Mesenchymal stem cell (in vitro differentiated cells and primary cell): ENCODE measurements around the gene GRIN3B. TPM values are rescaled to one million over a fixed set of nuclear protein-coding genes. Genes with fewer than 3 reads are reported as not detected.

Source experiments
- DNase-seq: peaks from one replicate; pipeline ENCODE4 v3.0.0-alpha.2; 2013
- H2AFZ ChIP-seq: one replicate; pipeline ENCODE4 v1.6.1; 2013; ENCODE audit warnings: low read depth, mild to moderate bottlenecking, control low read depth, inconsistent platforms, low read length, moderate library complexity
- H2AK5ac ChIP-seq: 2 replicates; pipeline ENCODE4 v1.6.1; 2013; ENCODE audit warnings: low read length, moderate library complexity, mild to moderate bottlenecking, inconsistent platforms; ENCODE audit not compliant: severe bottlenecking
- H2BK120ac ChIP-seq: one replicate; pipeline ENCODE4 v1.6.1; 2013; ENCODE audit warnings: low read depth, mild to moderate bottlenecking, inconsistent platforms, low read length, moderate library complexity
- H2BK12ac ChIP-seq, 2 experiments: one replicate each; pipeline ENCODE4 v1.6.1; 2013; ENCODE audit warnings: inconsistent platforms in 2 of 2, low read length in 2 of 2, mild to moderate bottlenecking in 2 of 2, moderate library complexity in 2 of 2, control low read depth in 1 of 2
- H2BK15ac ChIP-seq: one replicate; pipeline ENCODE4 v1.6.1; 2013; ENCODE audit warnings: mild to moderate bottlenecking, low read depth, inconsistent platforms; ENCODE audit not compliant: poor library complexity, severe bottlenecking
- H2BK5ac ChIP-seq: 2 replicates; pipeline ENCODE4 v1.6.1; 2013; ENCODE audit warnings: low read depth, mild to moderate bottlenecking, low read length, control low read depth, inconsistent platforms; ENCODE audit not compliant: poor library complexity, severe bottlenecking
- H3K14ac ChIP-seq, 2 experiments: one replicate each; pipeline ENCODE4 v1.6.1; 2013; ENCODE audit warnings: inconsistent platforms in 2 of 2, low read length in 2 of 2, control low read depth in 1 of 2, mild to moderate bottlenecking in 1 of 2, moderate library complexity in 1 of 2
- H3K18ac ChIP-seq, 2 experiments: one replicate each; pipeline ENCODE4 v1.6.1; 2013; ENCODE audit warnings: inconsistent platforms in 2 of 2, low read length in 2 of 2, control low read depth in 1 of 2, low read depth in 1 of 2, mild to moderate bottlenecking in 1 of 2
- H3K23ac ChIP-seq, 2 experiments: one replicate each; pipeline ENCODE4 v1.6.1; 2013; ENCODE audit warnings: inconsistent platforms in 2 of 2, low read length in 2 of 2, mild to moderate bottlenecking in 2 of 2, moderate library complexity in 2 of 2, control low read depth in 1 of 2
- H3K27ac ChIP-seq: 2 replicates; pipeline ENCODE4 v1.5.1; 2013; ENCODE audit warnings: mild to moderate bottlenecking, moderate library complexity, low read length, control low read depth, inconsistent platforms; ENCODE audit not compliant: poor library complexity, severe bottlenecking
- H3K27me3 ChIP-seq, 2 experiments: 2 replicates each; pipeline versions ENCODE4 v1.6.1 to v1.7.0; 2013; ENCODE audit warnings: low read length in 2 of 2, mild to moderate bottlenecking in 2 of 2, moderate library complexity in 2 of 2, control low read depth in 1 of 2, inconsistent platforms in 1 of 2; ENCODE audit not compliant: control insufficient read depth in 1 of 2, insufficient read depth in 1 of 2
- H3K36me3 ChIP-seq, 2 experiments: 2 replicates each; pipeline versions ENCODE4 v1.6.1 to v1.7.0; 2013; ENCODE audit warnings: low read length in 2 of 2, control low read depth in 1 of 2, inconsistent platforms in 1 of 2, low read depth in 1 of 2, mild to moderate bottlenecking in 1 of 2; ENCODE audit not compliant: insufficient read depth in 2 of 2, control insufficient read depth in 1 of 2
- H3K4ac ChIP-seq, 2 experiments: one replicate each; pipeline ENCODE4 v1.6.1; 2013; ENCODE audit warnings: inconsistent platforms in 2 of 2, low read length in 2 of 2, mild to moderate bottlenecking in 2 of 2, moderate library complexity in 2 of 2, control low read depth in 1 of 2, low read depth in 1 of 2
- H3K4me1 ChIP-seq: 2 replicates; pipeline ENCODE4 v1.6.1; 2013; ENCODE audit warnings: low read depth, low read length, control low read depth; ENCODE audit not compliant: control insufficient read depth, insufficient read depth
- H3K4me2 ChIP-seq: 2 replicates; pipeline ENCODE4 v1.6.1; 2013; ENCODE audit warnings: low read length, mild to moderate bottlenecking, inconsistent platforms; ENCODE audit not compliant: poor library complexity, severe bottlenecking
- H3K4me3 ChIP-seq, 2 experiments: 2 replicates each; pipeline versions ENCODE4 v1.5.1 to v1.7.0; 2013; ENCODE audit warnings: low read length in 2 of 2, mild to moderate bottlenecking in 2 of 2, control low read depth in 1 of 2, low read depth in 1 of 2; ENCODE audit not compliant: insufficient read depth in 1 of 2
- H3K79me1 ChIP-seq: replicated peaks from 2 replicates; pipeline ENCODE4 v1.6.1; 2013; ENCODE audit warnings: mild to moderate bottlenecking, control low read depth, low read length, inconsistent platforms; ENCODE audit not compliant: poor library complexity, severe bottlenecking
- H3K9ac ChIP-seq: 2 replicates; pipeline ENCODE4 v1.7.0; 2013; ENCODE audit warnings: mild to moderate bottlenecking, low read length, moderate library complexity
- H3K9me3 ChIP-seq: 2 replicates; pipeline ENCODE4 v1.7.0; 2013; ENCODE audit warnings: mild to moderate bottlenecking, low read length; ENCODE audit not compliant: control insufficient read depth
- H4K8ac ChIP-seq: one replicate; pipeline ENCODE4 v1.6.1; 2013; ENCODE audit warnings: inconsistent platforms, mild to moderate bottlenecking, low read length, moderate library complexity
- H4K91ac ChIP-seq: one replicate; pipeline ENCODE4 v1.6.1; 2013; ENCODE audit warnings: mild to moderate bottlenecking, low read length, inconsistent platforms
- WGBS: methylation state at CpG from one replicate; pipeline ENCODE4 v1.1.7; 2013; ENCODE audit warnings: mixed read lengths; 5-methylcytosine and 5-hydroxymethylcytosine counted together
- small RNA-seq: library from polyadenylated mRNA; stranded (forward); fragments of <200 nt; extraction: miRNeasy Mini kit (QIAGEN cat#:217004); gene quantifications from one replicate; pipeline ENCODE3, GENCODE V24; 2013; ENCODE audit warnings: low read depth

The GRIN3B gene

DNA sequence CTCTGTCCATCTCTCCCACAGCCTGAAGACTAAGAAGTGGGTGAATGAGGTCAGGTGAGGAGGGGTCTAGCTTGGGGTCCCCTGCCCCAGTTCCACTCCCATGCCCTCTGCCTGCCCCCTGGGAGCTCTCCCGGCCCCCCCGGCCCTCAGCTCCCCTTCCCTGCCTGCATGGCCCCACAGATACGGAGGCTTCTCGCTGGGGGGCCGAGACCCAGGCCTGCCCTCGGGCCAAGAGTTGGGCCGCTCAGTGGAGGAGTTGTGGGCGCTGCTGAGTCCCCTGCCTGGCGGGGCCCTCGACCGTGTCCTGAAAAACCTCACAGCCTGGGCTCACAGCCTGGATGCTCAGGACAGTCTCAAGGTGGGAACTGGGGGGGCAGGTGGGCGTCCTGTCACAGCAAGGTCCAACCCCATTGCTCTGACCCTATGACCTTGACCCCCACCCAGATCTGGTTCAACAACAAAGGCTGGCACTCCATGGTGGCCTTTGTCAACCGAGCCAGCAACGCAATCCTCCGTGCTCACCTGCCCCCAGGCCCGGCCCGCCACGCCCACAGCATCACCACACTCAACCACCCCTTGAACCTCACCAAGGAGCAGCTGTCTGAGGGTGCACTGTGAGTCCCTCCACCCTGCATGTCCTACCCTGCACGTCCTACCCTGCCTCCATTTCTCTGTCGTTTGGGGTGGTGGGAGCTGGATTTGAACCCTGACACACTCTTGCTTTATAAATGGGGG lies 55.8 kb downstream of the GRIN3B start:
- no peak overlapping the region for H3K4me2 ChIP-seq
- no peak overlapping the region for H2AK5ac ChIP-seq
- H3K27ac ChIP-seq = no peak overlapping the region
- H3K18ac ChIP-seq = no peak overlapping the region
- no peak overlapping the region for H3K4ac ChIP-seq
- H3K36me3 ChIP-seq = peaks cover 13 to 64% of the 10 kb centered on the region in 2 experiments
- H3K14ac ChIP-seq = no peak overlapping the region
- no peaks in the 10 kb centered on the region for H3K79me1 ChIP-seq
- H2BK5ac ChIP-seq = no peak overlapping the region
- H3K9ac ChIP-seq = no peak overlapping the region
- H3K9me3 ChIP-seq = peaks cover 36% of the 10 kb centered on the region
- no peaks in the 10 kb centered on the region for H3K4me1 ChIP-seq
- no peaks in the 10 kb centered on the region for H3K27me3 ChIP-seq
- no peak overlapping the region for H4K8ac ChIP-seq
- H4K91ac ChIP-seq = no peak overlapping the region
- peak overlapping the region in 1 of 2 experiments; percentile 20 for H3K4me3 ChIP-seq
- no peak overlapping the region for H2BK120ac ChIP-seq
- H3K23ac ChIP-seq = no peak overlapping the region
- H2BK12ac ChIP-seq = no peak overlapping the region
- no peak for DNase-seq
- no peak overlapping the region for H2BK15ac ChIP-seq
- whole genome bisulfite sequencing = 95% methylated on average over 20 of the region's 20 CpGs
- H2AFZ ChIP-seq = no peak overlapping the region

DNA sequence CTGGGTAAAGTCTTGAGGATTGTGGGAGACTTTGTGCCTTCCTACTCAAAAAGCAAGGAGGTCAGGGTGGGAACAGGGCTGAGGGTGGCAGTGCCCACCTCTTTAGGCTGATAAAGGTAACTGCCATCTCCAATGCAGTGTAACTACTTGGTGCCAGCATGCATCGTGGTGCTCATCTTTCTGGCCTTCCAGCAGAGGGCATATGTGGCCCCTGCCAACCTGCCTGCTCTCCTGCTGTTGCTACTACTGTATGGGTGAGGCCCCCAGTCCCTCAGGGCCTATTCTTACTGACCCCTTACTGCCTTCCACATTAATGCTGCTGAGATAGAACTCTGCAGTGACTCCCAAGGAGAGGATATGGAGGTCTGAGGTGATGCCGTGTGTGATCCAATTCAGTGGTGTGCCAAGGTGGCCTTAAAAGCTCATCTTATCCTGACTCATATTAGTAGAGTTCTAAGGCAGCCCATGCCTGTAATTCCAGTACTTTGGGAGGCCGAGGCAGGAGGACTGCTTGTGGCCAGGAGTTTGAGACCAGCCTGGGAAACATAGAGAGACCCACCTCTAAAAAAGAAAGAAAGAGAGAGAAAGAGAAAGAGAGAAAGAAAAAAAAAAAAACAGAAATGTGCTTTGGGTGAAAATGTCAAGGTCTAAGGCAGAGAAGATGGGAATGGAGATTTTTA lies 57.1 kb downstream of the GRIN3B start:
- no peak overlapping the region for H3K27ac ChIP-seq
- no peak overlapping the region for H2AFZ ChIP-seq
- no peak overlapping the region for H2AK5ac ChIP-seq
- H3K4me1 ChIP-seq = no peaks in the 10 kb centered on the region
- no peak overlapping the region for H3K18ac ChIP-seq
- H2BK15ac ChIP-seq = no peak overlapping the region
- H3K9me3 ChIP-seq = peaks cover 36% of the 10 kb centered on the region
- H3K14ac ChIP-seq = no peak overlapping the region
- no peak overlapping the region for H4K8ac ChIP-seq
- H3K27me3 ChIP-seq = no peaks in the 10 kb centered on the region
- H3K9ac ChIP-seq = no peak overlapping the region
- H3K23ac ChIP-seq = no peak overlapping the region
- H4K91ac ChIP-seq = no peak overlapping the region
- H3K4me3 ChIP-seq = peak overlapping the region in 1 of 2 experiments; percentile 20
- peak; percentile 80 for DNase-seq
- no peak overlapping the region for H2BK12ac ChIP-seq
- peaks cover 13 to 66% of the 10 kb centered on the region in 2 experiments for H3K36me3 ChIP-seq
- no peaks in the 10 kb centered on the region for H3K79me1 ChIP-seq
- H2BK5ac ChIP-seq = no peak overlapping the region
- no peak overlapping the region for H3K4ac ChIP-seq
- H2BK120ac ChIP-seq = no peak overlapping the region
- WGBS = 68% methylated on average over 3 of the region's 3 CpGs
- H3K4me2 ChIP-seq = no peak overlapping the region

DNA sequence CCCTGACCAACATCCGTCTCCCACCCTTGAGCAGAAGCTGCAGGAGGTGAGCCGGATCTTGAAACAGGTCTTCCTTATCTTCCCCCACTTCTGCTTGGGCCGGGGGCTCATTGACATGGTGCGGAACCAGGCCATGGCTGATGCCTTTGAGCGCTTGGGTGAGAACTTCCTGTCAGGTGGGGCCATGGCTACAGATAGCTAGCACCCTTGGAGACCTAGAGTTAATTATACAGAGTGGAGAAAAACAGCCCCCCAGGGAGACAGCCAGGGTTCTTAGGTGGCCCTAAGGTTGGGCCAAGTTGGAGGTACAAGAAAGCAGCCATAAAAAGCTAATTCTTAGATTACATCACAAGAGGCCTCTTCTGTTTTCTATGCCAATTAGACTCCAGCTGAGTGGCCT lies 57.9 kb downstream of the GRIN3B start:
- Histone ChIP-seq H3K14ac (no peak overlapping the region), H2BK120ac (no peak overlapping the region), H3K23ac (no peak overlapping the region), H3K27me3 (no peaks in the 10 kb centered on the region), H2BK15ac (no peak overlapping the region), H3K9me3 (peaks cover 36% of the 10 kb centered on the region), H3K4me1 (no peaks in the 10 kb centered on the region), H3K18ac (no peak overlapping the region), H2AFZ (no peak overlapping the region), H4K8ac (no peak overlapping the region), H3K9ac (no peak overlapping the region), H3K4me3 (no peak overlapping the region), H2AK5ac (no peak overlapping the region), H3K4ac (no peak overlapping the region), H3K27ac (no peak overlapping the region), H3K4me2 (no peak overlapping the region), H2BK12ac (no peak overlapping the region), H2BK5ac (no peak overlapping the region), H3K36me3 (peaks cover 13 to 64% of the 10 kb centered on the region in 2 experiments), H3K79me1 (no peaks in the 10 kb centered on the region), H4K91ac (no peak overlapping the region)
- no peak for DNase-seq
- WGBS = 97% methylated on average over 4 of the region's 5 CpGs

Small RNAs within 50 kb of the gene (small RNA-seq; reads per million reads assigned to genes)
- not detected for gene RNU6-2
